GM12801 (cell line): ENCODE results near the gene UGT2B17.

Experiments
- CTCF ChIP-seq: IDR thresholded peaks from one replicate; pipeline ENCODE4 v1.5.1; 2011; ENCODE audit warnings: control low read depth; ENCODE audit not compliant: insufficient read length; ENCODE audit errors: extremely low read depth

UGT2B17 gene

DNA sequence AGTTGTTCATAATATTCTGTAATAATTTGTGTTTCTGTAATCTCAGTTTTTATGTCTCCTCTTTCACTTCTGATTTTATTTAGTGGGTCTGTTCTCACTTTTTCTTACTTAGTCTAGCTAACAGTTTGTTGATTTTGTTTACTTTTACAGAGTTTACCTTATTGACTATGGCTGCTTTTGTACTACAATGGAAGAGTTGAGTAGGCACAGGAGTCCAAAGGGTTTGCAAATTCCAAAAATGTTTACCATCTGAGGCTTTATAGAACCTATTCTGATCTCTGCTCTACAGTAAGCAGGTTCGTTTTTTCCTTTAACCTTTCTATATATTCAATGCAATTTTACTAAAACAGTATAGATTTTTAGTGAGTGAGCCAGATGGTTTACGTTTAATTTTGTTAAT is 55.1 kb downstream of the UGT2B17 start:
- no peak for TF ChIP-seq CTCF

GRCh38 chr4:68518889-68519288 is 57.2 kb downstream of the UGT2B17 start:
- TF ChIP-seq CTCF = no peak

- TF ChIP-seq CTCF = no peak
Observed at GRCh38 chr4:68499021-68499420, 77.1 kb downstream of the UGT2B17 start.

GRCh38 chr4:68498413-68499007 is 77.6 kb downstream of the UGT2B17 start:
- TF ChIP-seq CTCF = no peak

DNA sequence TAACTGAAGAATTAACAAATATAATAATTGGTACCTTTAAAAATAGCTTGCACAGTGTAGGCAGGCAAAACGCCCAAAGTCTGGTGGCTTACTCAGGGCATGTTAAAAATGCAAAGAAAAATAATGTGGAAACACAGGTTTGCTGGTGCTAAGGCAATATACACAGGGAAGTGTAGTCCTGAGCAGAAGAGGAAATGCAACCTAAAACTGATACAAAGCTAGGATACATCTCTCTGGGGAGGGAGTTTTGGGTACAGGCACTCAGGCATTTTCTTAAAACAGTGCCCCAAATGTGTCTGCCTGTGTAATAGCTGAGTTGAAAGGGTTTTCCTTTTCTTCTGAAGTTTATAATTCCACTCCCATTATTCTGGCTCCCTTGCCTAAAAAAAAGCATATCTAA is 81.4 kb downstream of the UGT2B17 start:
- no peak for TF ChIP-seq CTCF

- TF ChIP-seq CTCF = no peak
Observed at GRCh38 chr4:68490826-68491457, 85.2 kb downstream of the UGT2B17 start.

GRCh38 chr4:68489338-68489737 is 86.8 kb downstream of the UGT2B17 start:
- no peak for TF ChIP-seq CTCF
